NAMALWA (cell line): ENCODE measurements around the gene MEGF11.
A peak's percentile ranks its signal among the peaks of the same experiment; 100 is the strongest.

Experiments
- DNase-seq: peaks from one replicate; pipeline ENCODE4 v3.0.0-alpha.2; 2015; ENCODE audit warnings: low spot score

MEGF11 gene

GRCh38 chr15:66215811-66216210 is 37.7 kb downstream of the MEGF11 start:
- DNase-seq: no peak

- no peak for DNase-seq
Measured at GRCh38 chr15:66214246-66214645, 39.3 kb downstream of the MEGF11 start.

GRCh38 chr15:66212563-66212921 is 41.0 kb downstream of the MEGF11 start:
- no peak for DNase-seq

GRCh38 chr15:66211670-66212562 is 41.6 kb downstream of the MEGF11 start:
- no peak for DNase-seq

GRCh38 chr15:66210684-66211083 is 42.9 kb downstream of the MEGF11 start:
- no peak for DNase-seq

GRCh38 chr15:66198757-66199156 is 54.8 kb downstream of the MEGF11 start:
- DNase-seq: no peak

- no peak for DNase-seq
Measured at GRCh38 chr15:66196602-66197001, 56.9 kb downstream of the MEGF11 start.

- DNase-seq: no peak
Measured at GRCh38 chr15:66195621-66196230, 57.8 kb downstream of the MEGF11 start.

- DNase-seq: no peak
Measured at GRCh38 chr15:66193066-66193465, 60.5 kb downstream of the MEGF11 start.

GRCh38 chr15:66190746-66191145 is 62.8 kb downstream of the MEGF11 start:
- DNase-seq: peak; percentile 39

GRCh38 chr15:66189291-66189690 is 64.3 kb downstream of the MEGF11 start:
- no peak for DNase-seq

- DNase-seq: no peak
Measured at GRCh38 chr15:66188464-66188863, 65.1 kb downstream of the MEGF11 start.

GRCh38 chr15:66187271-66187670 is 66.3 kb downstream of the MEGF11 start:
- no peak for DNase-seq

- DNase-seq: no peak
Measured at GRCh38 chr15:66186049-66186825, 67.3 kb downstream of the MEGF11 start.

- no peak for DNase-seq
Measured at GRCh38 chr15:66184936-66185790, 68.4 kb downstream of the MEGF11 start.

GRCh38 chr15:66184492-66184891 is 69.1 kb downstream of the MEGF11 start:
- DNase-seq: no peak

GRCh38 chr15:66180531-66181097 is 72.9 kb downstream of the MEGF11 start:
- no peak for DNase-seq

- no peak for DNase-seq
Measured at GRCh38 chr15:66178531-66178910, 75.0 kb downstream of the MEGF11 start.

- no peak for DNase-seq
Measured at GRCh38 chr15:66172324-66172980, 81.1 kb downstream of the MEGF11 start.

- no peak for DNase-seq
Measured at GRCh38 chr15:66171841-66172240, 81.7 kb downstream of the MEGF11 start.

- DNase-seq: no peak
Measured at GRCh38 chr15:66170716-66171115, 82.8 kb downstream of the MEGF11 start.
